ENCODE measurements around the gene TSPAN2. TPM values are rescaled to one million over a fixed set of nuclear protein-coding genes. Genes with fewer than 3 reads are reported as not detected.

The TSPAN2 gene
- total and polyA plus RNA-seq, 2 experiments from 2014 or later, result 11.2 to 11.8 TPM

- TF ChIP-seq CTCF (conservative IDR thresholded peaks at IDR 0.05; ENCODE audit: low read depth in 2 of 2) (no peak), JUNB (IDR thresholded peaks at IDR 0.05; ENCODE audit: unreplicated experiment) (no peak)
These were observed 18.4 kb upstream of the TSPAN2 start (continued) for GRCh38 chr1:115107516-115108260.

- H4K20me1 ChIP-seq (replicated peaks; ENCODE audit: insufficient read depth), result no peaks in the 10 kb centered on the region
- H3F3A ChIP-seq (replicated peaks; ENCODE audit: low read depth), result no peaks in the 10 kb centered on the region
- no peak overlapping the region for H2AFZ ChIP-seq
- peaks cover 3% of the 10 kb centered on the region for H3K27me3 Mint-ChIP-seq (ENCODE audit: insufficient read depth, low read depth, poor library complexity)
- H3K9me3 Mint-ChIP-seq, result peaks cover 3% of the 10 kb centered on the region; the same call in 1 of the 3 replicates
- H3K4me3 ChIP-seq, result no peak overlapping the region
- no peak overlapping the region for H3K4me3 Mint-ChIP-seq
- no peaks in the 10 kb centered on the region for H3K36me3 Mint-ChIP-seq (ENCODE audit: low read depth)
- H3K27ac ChIP-seq (ENCODE audit: low read depth), result no peak overlapping the region
- no peaks in the 10 kb centered on the region for H3K79me2 ChIP-seq (replicated peaks; ENCODE audit: insufficient read depth)
- no peaks in the 10 kb centered on the region for H3K36me3 ChIP-seq (ENCODE audit: insufficient read depth)
- no peak overlapping the region for H3K4me2 ChIP-seq
- H3K27me3 ChIP-seq (ENCODE audit: insufficient read depth), result no peaks in the 10 kb centered on the region
- peaks cover 2% of the 10 kb centered on the region for H3K4me1 Mint-ChIP-seq
- 0 out of 2 replicates have a peak, but pooled peaks cover 9% of the 10 kb centered on the region for H3K9me2 ChIP-seq (ENCODE audit: insufficient read depth)
- no peak overlapping the region for H3K27ac Mint-ChIP-seq
- ATAC-seq (no peak), DNase-seq (ENCODE audit: low spot score) (no peak)
- H3K4me1 ChIP-seq (ENCODE audit: insufficient read depth), result no peaks in the 10 kb centered on the region
- no peak for TF ChIP-seq ZNF114 (CRISPR knock-in tag; IDR thresholded peaks at IDR 0.05)
- no peak for TF ChIP-seq ETS1 (IDR thresholded peaks at IDR 0.05)
- no peak for TF ChIP-seq ZNF331 (CRISPR knock-in tag; IDR thresholded peaks at IDR 0.05; ENCODE audit: low read depth)
- TF ChIP-seq CTCF (conservative IDR thresholded peaks at IDR 0.05; ENCODE audit: low read depth in 2 of 2), result no peak
- TF ChIP-seq JUNB (IDR thresholded peaks at IDR 0.05; ENCODE audit: unreplicated experiment), result no peak
- no peak for TF ChIP-seq CREB1 (CRISPR knock-in tag; IDR thresholded peaks at IDR 0.05; ENCODE audit: low read depth)
- TF ChIP-seq EZH2 (IDR thresholded peaks at IDR 0.05; ENCODE audit: low read depth, unreplicated experiment), result no peak
- no peak for TF ChIP-seq NANOG (IDR thresholded peaks at IDR 0.05; ENCODE audit: borderline replicate concordance)
- no peak for TF ChIP-seq ZNF462 (CRISPR knock-in tag; IDR thresholded peaks at IDR 0.05)
- TF ChIP-seq STAT1 (IDR thresholded peaks at IDR 0.05; ENCODE audit: unreplicated experiment), result no peak
- TF ChIP-seq POLR2AphosphoS5 (IDR thresholded peaks at IDR 0.05; ENCODE audit: low read depth), result no peak
These were observed 16.5 kb upstream of the TSPAN2 start for GRCh38 chr1:115105831-115106230.

Data from GM23338 (cell line).